Keratinocyte (primary cell): ENCODE results near the gene RNU6-1.

Source experiments
- CTCF ChIP-seq, 3 experiments: IDR thresholded peaks in 1 of 3; conservative IDR thresholded peaks in 1 of 3; optimal IDR thresholded peaks in 1 of 3; 2 replicates in 2 of 3; 3 replicates in 1 of 3; pipeline versions ENCODE3 to v1.5.1; 2011; ENCODE audit warnings: low read length in 3 of 3, mild to moderate bottlenecking in 3 of 3, moderate library complexity in 2 of 3, control low read depth in 1 of 3, inconsistent platforms in 1 of 3; ENCODE audit not compliant: insufficient read depth in 2 of 3; ENCODE audit errors: extremely low read depth in 1 of 3
- EZH2 ChIP-seq: IDR thresholded peaks from one replicate; pipeline ENCODE4 v1.6.1; 2012; ENCODE audit warnings: inconsistent platforms, mild to moderate bottlenecking, low read length, moderate library complexity

GRCh38 chr15:67839929-67840748 lies at the start of gene RNU6-1:
- TF ChIP-seq CTCF (optimal IDR thresholded peaks at IDR 0.05 in 1 of 3, IDR thresholded peaks at IDR 0.05 in 1 of 3, conservative IDR thresholded peaks at IDR 0.05 in 1 of 3; ENCODE audit: extremely low read depth in 1 of 3, insufficient read depth in 2 of 3, low read length in 3 of 3) = no peak
- TF ChIP-seq EZH2 = no peak
